Dendritic cell treated with granulocyte-macrophage colony-stimulating factor and Interleukin-4, amounts not matched to agents 40 ng/mL and 50 ng/mL, for 4 days (primary cell): ENCODE measurements around the gene FAM200A.
"Not testable (repeated sequence)": the region's sequence is repeated elsewhere in the genome, so short reads cannot be mapped to it uniquely, and the experiment has no call there.

ENCODE experiments used
- H3K27ac Mint-ChIP-seq: one replicate; pipeline ENCODE4 v1.8.0; 2022; ENCODE audit warnings: mild to moderate bottlenecking, mixed read lengths
- H3K27me3 Mint-ChIP-seq: one replicate; pipeline ENCODE4 v1.8.0; 2022; ENCODE audit warnings: mild to moderate bottlenecking, mixed read lengths
- H3K36me3 Mint-ChIP-seq: one replicate; pipeline ENCODE4 v1.8.0; 2022; ENCODE audit warnings: low read depth, mixed read lengths
- H3K4me1 Mint-ChIP-seq: one replicate; pipeline ENCODE4 v1.8.0; 2022; ENCODE audit warnings: low read depth, mixed read lengths
- H3K4me3 Mint-ChIP-seq: one replicate; pipeline ENCODE4 v1.8.0; 2022; ENCODE audit warnings: mild to moderate bottlenecking, moderate library complexity, mixed read lengths
- H3K9me3 Mint-ChIP-seq: one replicate; pipeline ENCODE4 v1.8.0; 2022; ENCODE audit warnings: mixed read lengths
- intact Hi-C: fragments of 100-400 bp; cut with micrococcal nuclease; formaldehyde crosslinking; loops from one replicate; pipeline ENCODE4 v1.15.0; 2022

Gene FAM200A

DNA sequence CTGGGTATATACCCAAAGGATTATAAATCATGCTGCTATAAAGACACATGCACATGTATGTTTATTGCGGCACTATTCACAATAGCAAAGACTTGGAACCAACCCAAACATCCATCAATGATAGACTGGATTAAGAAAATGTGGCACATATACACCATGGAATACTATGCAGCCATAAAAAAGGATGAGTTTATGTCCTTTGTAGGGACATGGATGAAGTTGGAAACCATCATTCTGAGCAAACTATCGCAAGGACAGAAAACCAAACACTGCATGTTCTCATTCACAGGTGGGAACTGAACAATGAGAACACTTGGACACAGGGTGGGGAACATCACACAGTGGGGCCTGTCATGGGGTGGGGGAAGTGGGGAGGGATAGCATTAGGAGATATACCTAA, 2.4 kb downstream of the FAM200A start:
- H3K27ac Mint-ChIP-seq, H3K27me3 Mint-ChIP-seq, H3K4me3 Mint-ChIP-seq, intact Hi-C loops: not testable (repeated sequence)
- H3K36me3 Mint-ChIP-seq, result peaks cover 59% of the 10 kb centered on the region
- H3K4me1 Mint-ChIP-seq, result peaks cover 28% of the 10 kb centered on the region
- H3K9me3 Mint-ChIP-seq, result peaks cover 17% of the 10 kb centered on the region

- not testable (repeated sequence) for H3K4me1 Mint-ChIP-seq
Measured at GRCh38 chr7:99545308-99545707, 6.6 kb downstream of the FAM200A start.

GRCh38 chr7:99543916-99544315, 8.0 kb downstream of the FAM200A start:
- H3K36me3 Mint-ChIP-seq, result peaks cover 42% of the 10 kb centered on the region
- H3K4me1 Mint-ChIP-seq, result no peaks in the 10 kb centered on the region
- no peak overlapping the region for H3K4me3 Mint-ChIP-seq
- no peaks in the 10 kb centered on the region for H3K27me3 Mint-ChIP-seq
- intact Hi-C loops, result no loop called here
- no peak overlapping the region for H3K27ac Mint-ChIP-seq
- H3K9me3 Mint-ChIP-seq, result peaks cover 68% of the 10 kb centered on the region

More at GRCh38 chr7:99545308-99545707, 6.6 kb downstream of the FAM200A start:
- H3K27ac Mint-ChIP-seq, H3K4me3 Mint-ChIP-seq, intact Hi-C loops, H3K27me3 Mint-ChIP-seq: not testable (repeated sequence)
- Mint-ChIP-seq H3K9me3 (peaks cover 54% of the 10 kb centered on the region), H3K36me3 (peaks cover 51% of the 10 kb centered on the region)

- intact Hi-C loops, result no loop called here
- Mint-ChIP-seq H3K27ac (no peak overlapping the region), H3K36me3 (peaks cover 34% of the 10 kb centered on the region), H3K9me3 (peaks cover 71% of the 10 kb centered on the region), H3K27me3 (no peaks in the 10 kb centered on the region), H3K4me3 (no peak overlapping the region), H3K4me1 (no peaks in the 10 kb centered on the region)
Measured at GRCh38 chr7:99543081-99543671, 8.7 kb downstream of the FAM200A start.

GRCh38 chr7:99541212-99541611, 10.7 kb downstream of the FAM200A start:
- peaks cover 74% of the 10 kb centered on the region for H3K9me3 Mint-ChIP-seq
- H3K4me3 Mint-ChIP-seq, result no peak overlapping the region
- H3K36me3 Mint-ChIP-seq, result peaks cover 23% of the 10 kb centered on the region
- H3K27ac Mint-ChIP-seq, result no peak overlapping the region
- H3K4me1 Mint-ChIP-seq, result no peaks in the 10 kb centered on the region
- intact Hi-C loops, result no loop called here
- no peaks in the 10 kb centered on the region for H3K27me3 Mint-ChIP-seq

- intact Hi-C loops, result no loop called here
- peaks cover 79% of the 10 kb centered on the region for H3K9me3 Mint-ChIP-seq
- no peak overlapping the region for H3K27ac Mint-ChIP-seq
- H3K36me3 Mint-ChIP-seq, result peaks cover 23% of the 10 kb centered on the region
- no peaks in the 10 kb centered on the region for H3K27me3 Mint-ChIP-seq
- H3K4me3 Mint-ChIP-seq, result no peak overlapping the region
- H3K4me1 Mint-ChIP-seq, result no peaks in the 10 kb centered on the region
Measured at GRCh38 chr7:99540542-99540941, 11.4 kb downstream of the FAM200A start.

DNA sequence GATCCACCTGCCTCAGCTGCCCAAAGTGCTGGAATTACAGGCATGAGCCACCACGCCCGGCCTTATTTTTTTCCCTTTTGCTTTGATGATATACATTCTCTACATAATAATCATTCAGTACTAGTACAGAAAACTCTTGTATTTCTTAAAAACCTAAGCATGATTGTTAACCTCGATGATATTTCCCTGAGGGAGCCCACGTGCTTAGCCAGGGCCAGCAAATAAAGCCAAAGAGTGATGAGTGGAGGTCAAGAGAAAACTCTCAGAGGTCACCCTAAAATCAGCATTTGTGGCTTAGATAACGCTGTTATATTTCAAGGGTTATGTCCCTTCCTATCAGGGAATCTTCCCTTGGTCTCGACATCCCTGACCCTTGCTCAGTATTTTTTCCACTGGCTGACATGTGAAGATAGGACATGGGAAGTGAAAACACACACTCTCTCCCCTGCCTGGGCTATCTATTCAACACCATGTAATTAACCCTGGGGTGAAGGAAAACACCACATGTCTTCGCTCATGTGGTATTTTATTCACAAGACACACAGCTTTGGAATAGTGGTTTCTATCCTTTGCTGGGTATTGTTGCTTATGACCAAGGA, 12.6 kb downstream of the FAM200A start:
- H3K4me3 Mint-ChIP-seq, result no peak overlapping the region
- no peaks in the 10 kb centered on the region for H3K4me1 Mint-ChIP-seq
- peaks cover 17% of the 10 kb centered on the region for H3K36me3 Mint-ChIP-seq
- intact Hi-C loops, result no loop called here
- H3K27me3 Mint-ChIP-seq, result no peaks in the 10 kb centered on the region
- H3K27ac Mint-ChIP-seq, result no peak overlapping the region
- peaks cover 72% of the 10 kb centered on the region for H3K9me3 Mint-ChIP-seq

GRCh38 chr7:99535667-99536066, 16.2 kb downstream of the FAM200A start:
- intact Hi-C loops, result no loop called here
- Mint-ChIP-seq H3K9me3 (peaks cover 74% of the 10 kb centered on the region), H3K27me3 (no peaks in the 10 kb centered on the region), H3K36me3 (peaks cover 18% of the 10 kb centered on the region), H3K4me1 (no peaks in the 10 kb centered on the region), H3K4me3 (no peak overlapping the region), H3K27ac (no peak overlapping the region)

GRCh38 chr7:99531354-99531765, 20.6 kb downstream of the FAM200A start:
- H3K27me3 Mint-ChIP-seq, result no peaks in the 10 kb centered on the region
- no peak overlapping the region for H3K27ac Mint-ChIP-seq
- intact Hi-C loops, result no loop called here
- H3K9me3 Mint-ChIP-seq, result peaks cover 67% of the 10 kb centered on the region
- no peak overlapping the region for H3K4me3 Mint-ChIP-seq
- H3K36me3 Mint-ChIP-seq, result peaks cover 61% of the 10 kb centered on the region
- H3K4me1 Mint-ChIP-seq, result no peaks in the 10 kb centered on the region

DNA sequence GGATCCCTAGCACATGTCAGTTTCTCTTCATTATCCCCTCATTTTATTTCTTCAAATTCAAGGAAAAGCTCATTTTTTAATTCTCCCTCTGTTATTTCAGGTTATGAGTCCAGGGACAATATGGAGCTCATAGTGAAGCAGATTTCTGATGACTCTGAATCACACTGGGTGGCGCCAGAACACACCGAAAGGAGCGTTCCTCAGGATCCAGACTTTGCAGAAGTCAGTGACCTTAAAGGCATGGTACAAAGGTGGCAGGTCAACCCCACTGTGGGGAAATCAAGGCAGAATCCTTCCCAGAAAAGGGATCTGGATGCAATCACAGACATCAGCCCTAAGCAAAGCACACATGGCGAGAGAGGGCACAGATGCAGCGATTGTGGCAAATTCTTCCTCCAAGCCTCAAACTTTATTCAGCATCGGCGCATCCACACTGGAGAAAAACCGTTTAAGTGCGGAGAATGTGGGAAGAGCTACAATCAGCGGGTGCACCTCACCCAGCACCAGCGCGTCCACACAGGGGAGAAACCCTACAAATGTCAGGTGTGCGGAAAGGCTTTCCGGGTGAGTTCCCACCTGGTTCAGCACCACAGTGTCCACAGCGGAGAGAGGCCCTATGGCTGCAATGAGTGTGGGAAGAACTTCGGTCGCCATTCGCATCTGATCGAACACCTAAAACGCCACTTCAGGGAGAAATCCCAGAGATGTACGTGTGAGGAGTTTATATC, 26.0 kb downstream of the FAM200A start:
- H3K9me3 Mint-ChIP-seq, result peaks cover 26% of the 10 kb centered on the region
- no peak overlapping the region for H3K27ac Mint-ChIP-seq
- peaks cover 12% of the 10 kb centered on the region for H3K4me1 Mint-ChIP-seq
- H3K36me3 Mint-ChIP-seq, result peaks cover 95% of the 10 kb centered on the region
- intact Hi-C loops, result no loop called here
- H3K27me3 Mint-ChIP-seq, result no peaks in the 10 kb centered on the region
- no peak overlapping the region for H3K4me3 Mint-ChIP-seq

DNA sequence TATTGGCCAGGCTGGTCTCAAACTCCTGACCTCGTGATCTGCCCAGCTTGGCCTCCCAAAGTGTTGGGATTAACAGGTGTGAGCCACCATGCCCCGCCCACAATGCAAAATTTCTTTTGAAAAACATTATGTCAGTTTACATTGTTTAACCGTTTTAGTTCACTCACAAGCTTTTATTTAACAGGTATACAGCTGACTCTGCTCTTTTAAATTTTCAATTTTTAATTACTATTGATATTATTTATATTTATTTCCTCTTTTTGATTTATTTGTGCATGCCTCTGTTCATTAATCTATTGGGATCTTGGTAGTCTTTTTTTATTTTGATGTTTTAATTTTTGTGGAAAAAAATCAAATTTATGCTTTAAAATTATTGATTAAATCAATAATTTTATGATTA, 30.5 kb downstream of the FAM200A start:
- intact Hi-C loops, result no loop called here
- no peak overlapping the region for H3K27ac Mint-ChIP-seq
- H3K4me1 Mint-ChIP-seq, result peaks cover 17% of the 10 kb centered on the region
- H3K4me3 Mint-ChIP-seq, result no peak overlapping the region
- peaks cover 87% of the 10 kb centered on the region for H3K36me3 Mint-ChIP-seq
- H3K9me3 Mint-ChIP-seq, result no peaks in the 10 kb centered on the region
- no peaks in the 10 kb centered on the region for H3K27me3 Mint-ChIP-seq

DNA sequence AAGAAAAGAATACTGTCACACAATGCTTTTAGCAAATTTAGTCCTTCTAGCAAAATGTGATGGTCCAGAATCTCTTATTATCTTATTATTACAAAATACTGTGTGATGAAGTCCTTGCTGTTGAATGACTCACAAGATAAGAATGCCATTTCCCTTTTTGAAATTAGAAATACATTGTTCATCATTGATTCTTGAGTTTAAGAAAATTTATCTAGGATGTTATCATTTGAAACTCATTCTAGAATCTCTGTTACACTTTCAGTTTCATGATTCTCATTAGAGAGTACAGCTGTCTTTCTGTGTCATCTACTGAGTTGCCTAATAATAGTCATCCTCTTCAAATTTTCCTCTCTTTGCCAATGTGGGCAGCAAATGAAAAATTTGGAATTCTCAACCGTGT, 37.9 kb downstream of the FAM200A start:
- H3K4me1 Mint-ChIP-seq, result peaks cover 20% of the 10 kb centered on the region
- no peaks in the 10 kb centered on the region for H3K27me3 Mint-ChIP-seq
- H3K4me3 Mint-ChIP-seq, result no peak overlapping the region
- intact Hi-C loops, result no loop called here
- no peak overlapping the region for H3K27ac Mint-ChIP-seq
- H3K9me3 Mint-ChIP-seq, result no peaks in the 10 kb centered on the region
- H3K36me3 Mint-ChIP-seq, result peaks cover 85% of the 10 kb centered on the region

DNA sequence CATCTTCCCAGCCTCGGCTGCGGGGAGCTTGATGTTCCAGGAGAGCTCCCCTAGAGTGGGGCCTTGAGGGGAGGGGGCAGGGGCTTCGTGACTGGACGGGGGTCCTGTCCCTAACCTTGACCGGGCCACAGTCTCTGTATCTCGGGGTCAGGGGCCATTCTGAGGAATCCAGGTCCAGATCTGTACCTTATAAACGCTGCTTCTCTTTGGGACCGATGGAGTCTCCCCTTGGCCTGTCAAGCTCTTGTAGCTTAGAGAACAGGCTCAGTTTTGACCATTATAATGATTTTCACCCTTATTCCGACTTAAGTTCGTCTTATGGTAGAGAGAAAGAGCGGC, 46.6 kb downstream of the FAM200A start:
- H3K27me3 Mint-ChIP-seq, result no peaks in the 10 kb centered on the region
- H3K27ac Mint-ChIP-seq, result peak overlapping the region; percentile 93
- H3K4me1 Mint-ChIP-seq, result peaks cover 16% of the 10 kb centered on the region
- no peaks in the 10 kb centered on the region for H3K9me3 Mint-ChIP-seq
- peaks cover 31% of the 10 kb centered on the region for H3K36me3 Mint-ChIP-seq
- intact Hi-C loops, result loop anchor here (2.0 to 10.0 kb wide), 2 partner anchors 54 to 110 kb away; partner anchors contain the start of genes ZNF655 and ZSCAN25
- peak overlapping the region; percentile 84 for H3K4me3 Mint-ChIP-seq

- H3K9me3 Mint-ChIP-seq, result no peaks in the 10 kb centered on the region
- H3K27ac Mint-ChIP-seq, result peak within 1 kb of the TSS; percentile 93
- intact Hi-C loops, result loop anchor here (2.0 to 10.0 kb wide), 2 partner anchors 54 to 110 kb away; partner anchors contain the start of genes ZNF655 and ZSCAN25
- peak within 1 kb of the TSS; percentile 84 for H3K4me3 Mint-ChIP-seq
- no peaks in the 10 kb centered on the region for H3K27me3 Mint-ChIP-seq
- peaks cover 16% of the 10 kb centered on the region for H3K4me1 Mint-ChIP-seq
- peaks cover 34% of the 10 kb centered on the region for H3K36me3 Mint-ChIP-seq
Measured at GRCh38 chr7:99504603-99505323, 47.2 kb downstream of the FAM200A start, which contains the start of gene ZKSCAN5. TSS of gene ZKSCAN5 (plus strand) at chr7:99504662. CDS start at chr7:99506045, 1,383 bp downstream.
